Stomach smooth muscle (tissue), 2 donors: ENCODE results near the gene PNPLA2.

Experiments
- H3K27ac ChIP-seq: one replicate; pipeline ENCODE4 v1.7.0; 2013; ENCODE audit warnings: mild to moderate bottlenecking, low read length, inconsistent platforms
- H3K27me3 ChIP-seq, 2 donors: one replicate each; pipeline ENCODE4 v1.7.0; 2013; ENCODE audit warnings: low read length in 2 of 2; ENCODE audit not compliant: insufficient read depth in 2 of 2, control insufficient read depth in 1 of 2
- H3K36me3 ChIP-seq, 2 donors: one replicate each; pipeline ENCODE4 v1.7.0; 2013; ENCODE audit warnings: low read length in 2 of 2; ENCODE audit not compliant: control insufficient read depth in 2 of 2, insufficient read depth in 2 of 2
- H3K4me1 ChIP-seq: one replicate; pipeline ENCODE4 v1.7.0; 2013; ENCODE audit warnings: low read length; ENCODE audit not compliant: control insufficient read depth, insufficient read depth
- H3K4me3 ChIP-seq, 2 donors: one replicate each; pipeline ENCODE4 v1.7.0; 2013; ENCODE audit warnings: low read length in 2 of 2
- H3K9ac ChIP-seq, 2 donors: one replicate each; pipeline ENCODE4 v1.7.0; 2013; ENCODE audit warnings: low read length in 2 of 2, mild to moderate bottlenecking in 1 of 2
- H3K9me3 ChIP-seq, 2 donors: one replicate each; pipeline ENCODE4 v1.7.0; 2013; ENCODE audit warnings: low read length in 2 of 2; ENCODE audit not compliant: control insufficient read depth in 2 of 2
- donor health status: healthy.
- donor health status: Pancreatic carcinoma.

The PNPLA2 gene

DNA sequence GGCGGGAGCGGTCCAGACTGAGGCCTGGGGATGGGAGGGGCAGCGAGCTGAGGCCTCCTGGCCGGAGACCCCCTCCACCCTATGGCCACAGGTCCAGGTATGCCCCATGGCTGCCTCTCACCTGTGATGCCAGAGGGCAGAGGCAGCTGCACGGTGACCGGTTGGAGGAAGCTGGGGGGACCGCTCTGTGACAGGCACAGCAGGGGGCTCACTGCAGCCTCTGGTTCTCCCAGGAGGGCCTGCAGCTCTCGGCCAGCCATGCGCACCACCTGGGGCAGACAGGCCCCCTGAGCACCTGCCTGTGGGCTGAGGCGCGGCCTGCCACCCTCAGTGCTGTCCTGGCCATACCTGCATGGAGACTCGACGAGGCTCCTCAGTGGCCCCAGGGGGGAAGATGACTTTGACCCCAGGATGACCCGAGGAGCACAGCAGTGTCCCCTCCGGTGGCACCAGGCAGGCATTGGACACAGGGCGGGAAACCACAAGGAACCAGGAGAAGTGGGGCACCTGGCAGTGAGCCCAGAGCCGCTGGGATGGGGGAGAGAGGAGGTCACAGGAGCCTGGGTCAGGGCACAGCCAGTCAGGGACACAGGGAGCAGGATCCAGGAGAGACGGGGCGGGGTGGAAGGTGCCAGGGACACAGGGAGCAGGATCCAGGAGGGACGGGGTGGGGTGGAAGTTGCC lies 17.5 kb upstream of the PNPLA2 start:
- Histone ChIP-seq H3K9ac (no peak overlapping the region), H3K4me1 (peaks cover 34% of the 10 kb centered on the region), H3K27me3 (no peaks in the 10 kb centered on the region), H3K4me3 (no peak overlapping the region), H3K27ac (no peak overlapping the region), H3K9me3 (no peaks in the 10 kb centered on the region), H3K36me3 (peaks cover 0 to 2% of the 10 kb centered on the region in 2 donors)

DNA sequence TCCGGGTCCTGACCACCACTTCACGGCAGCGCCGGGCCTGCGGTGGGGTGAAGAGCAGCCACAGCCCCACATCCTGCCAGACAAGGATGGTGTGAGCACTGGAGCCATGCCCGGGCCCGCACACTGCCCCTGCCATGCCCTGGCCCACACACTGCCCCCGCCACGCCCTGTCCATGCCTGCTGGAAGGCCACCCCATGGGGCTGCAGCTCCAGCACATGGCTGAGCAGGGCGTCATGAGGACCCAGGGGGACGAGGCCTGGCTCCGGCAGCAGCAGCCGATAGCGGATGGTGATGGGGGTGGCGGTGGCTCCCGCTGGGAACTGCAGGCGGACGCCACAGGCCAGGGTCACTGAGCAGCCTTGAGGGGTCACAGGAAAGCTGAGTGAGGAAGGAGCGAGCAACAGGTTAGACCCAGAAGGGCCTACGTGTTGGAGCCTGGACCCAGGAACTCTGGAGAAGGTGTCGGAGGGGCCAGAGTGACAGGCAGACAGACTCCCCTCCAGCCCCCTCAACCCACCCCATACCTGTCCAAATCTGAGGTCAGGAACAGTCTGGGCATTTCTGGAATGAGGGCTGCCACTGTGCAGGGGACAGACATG lies 16.6 kb upstream of the PNPLA2 start:
- Histone ChIP-seq H3K27ac (no peak overlapping the region), H3K9ac (no peak overlapping the region), H3K4me3 (no peak overlapping the region), H3K9me3 (no peaks in the 10 kb centered on the region), H3K4me1 (peaks cover 26% of the 10 kb centered on the region), H3K27me3 (no peaks in the 10 kb centered on the region), H3K36me3 (peaks cover 0 to 2% of the 10 kb centered on the region in 2 donors)

DNA sequence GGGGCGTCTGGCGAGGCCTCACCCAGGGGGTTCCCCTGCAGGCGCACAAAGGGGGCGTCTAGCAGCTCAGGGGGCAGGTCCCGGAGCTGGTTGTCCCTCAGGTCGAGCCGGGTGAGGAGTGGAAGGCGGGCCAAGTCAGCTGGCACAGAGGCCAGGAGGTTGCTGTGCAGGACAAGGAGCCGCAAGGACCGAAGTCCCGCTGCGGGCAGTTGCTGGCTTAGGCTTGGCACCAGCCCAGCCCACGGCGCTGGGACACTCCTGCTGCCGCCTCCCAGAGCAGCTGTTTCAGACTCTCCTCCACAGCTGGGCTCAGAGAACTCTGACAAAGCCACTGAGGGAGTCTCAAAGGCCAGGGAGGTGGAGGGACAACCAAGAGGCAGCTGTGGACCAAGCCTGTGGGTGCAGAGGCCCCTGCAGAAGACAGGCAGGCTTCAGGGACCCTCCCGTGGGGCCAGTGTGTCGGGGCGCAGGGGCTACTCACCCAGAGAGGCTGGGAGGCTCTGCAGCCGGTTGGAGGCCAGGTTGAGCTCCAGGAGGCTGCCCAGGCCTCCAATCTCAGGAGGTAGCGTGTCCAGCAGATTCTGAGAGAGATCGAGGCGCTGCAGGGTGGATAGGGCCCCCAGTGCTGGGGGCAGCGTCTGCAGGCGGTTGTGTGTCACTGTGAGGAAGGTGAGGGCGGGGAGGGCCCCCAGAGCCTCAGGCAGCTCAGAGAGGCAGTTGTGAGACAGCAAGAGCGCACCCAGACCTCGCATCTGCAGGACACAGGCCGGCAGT lies 15.8 kb upstream of the PNPLA2 start:
- H3K9ac ChIP-seq = no peak overlapping the region
- no peak overlapping the region for H3K27ac ChIP-seq
- peaks cover 20% of the 10 kb centered on the region for H3K4me1 ChIP-seq
- peaks cover 0 to 2% of the 10 kb centered on the region in 2 donors for H3K36me3 ChIP-seq
- H3K9me3 ChIP-seq = no peaks in the 10 kb centered on the region
- H3K4me3 ChIP-seq = no peak overlapping the region
- no peaks in the 10 kb centered on the region for H3K27me3 ChIP-seq

DNA sequence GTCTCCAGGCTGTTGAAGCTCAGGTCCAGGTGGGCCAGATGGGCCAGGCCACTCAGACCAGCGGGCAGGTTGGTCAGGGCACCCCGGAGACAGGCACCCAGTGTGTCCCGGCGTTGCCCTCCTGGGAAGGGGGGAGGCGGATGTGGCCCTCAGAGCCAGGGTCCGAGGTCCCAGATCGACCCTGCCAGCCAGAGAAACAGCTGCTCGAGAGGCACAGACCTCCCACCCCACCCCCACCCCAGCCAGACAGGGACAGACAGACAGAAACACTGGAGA lies 15.3 kb upstream of the PNPLA2 start:
- H3K9me3 ChIP-seq = no peaks in the 10 kb centered on the region
- no peaks in the 10 kb centered on the region for H3K27me3 ChIP-seq
- H3K9ac ChIP-seq = no peak overlapping the region
- no peak overlapping the region for H3K4me3 ChIP-seq
- peaks cover 18% of the 10 kb centered on the region for H3K4me1 ChIP-seq
- peaks cover 0 to 2% of the 10 kb centered on the region in 2 donors for H3K36me3 ChIP-seq
- no peak overlapping the region for H3K27ac ChIP-seq

DNA sequence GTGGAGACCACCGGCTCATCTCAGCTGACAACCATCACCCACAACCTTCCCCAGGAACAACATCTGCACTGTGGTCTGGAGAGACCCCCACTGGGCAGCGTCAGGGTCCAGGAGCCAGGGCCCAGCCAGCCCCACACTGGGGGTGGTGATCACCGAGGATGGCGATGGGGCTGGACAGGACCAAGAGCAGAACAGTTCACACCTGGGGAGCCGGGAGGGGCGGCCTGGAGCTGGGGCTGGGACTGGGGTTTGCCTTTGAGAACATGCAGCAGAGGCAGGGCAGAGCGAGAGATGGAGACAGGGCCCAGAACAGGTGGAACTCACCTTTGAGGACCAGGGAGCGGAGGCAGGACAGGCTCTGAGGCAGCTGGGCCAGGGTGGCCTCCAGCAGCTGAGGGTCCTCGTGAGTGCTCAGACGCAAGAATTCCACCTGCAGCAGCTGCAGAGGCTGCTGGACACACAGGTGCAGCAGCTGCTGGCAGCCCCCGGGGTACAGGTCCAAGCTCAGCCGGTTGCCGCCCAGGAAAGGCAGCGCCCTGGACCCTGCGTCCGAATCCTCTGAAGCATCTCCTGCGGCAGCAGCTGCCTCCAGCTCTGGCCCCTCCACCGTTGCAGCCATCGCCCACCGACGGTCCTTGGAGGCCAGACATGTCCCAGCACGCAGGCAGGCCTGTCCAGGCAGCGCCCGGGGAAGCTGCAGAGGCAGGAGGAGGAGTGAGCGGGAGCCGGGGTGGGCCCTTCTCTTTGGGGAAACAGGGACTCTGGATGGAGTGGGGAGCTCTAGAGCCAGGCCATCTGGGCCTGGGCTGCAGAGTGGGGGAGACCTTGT lies 14.7 kb upstream of the PNPLA2 start:
- H3K9ac ChIP-seq = peak overlapping the region; percentile 36 to 68
- H3K4me3 ChIP-seq = peak overlapping the region; percentile 72 to 73
- peaks cover 23% of the 10 kb centered on the region for H3K4me1 ChIP-seq
- H3K27ac ChIP-seq = no peak overlapping the region
- peaks cover 0 to 2% of the 10 kb centered on the region in 2 donors for H3K36me3 ChIP-seq
- H3K27me3 ChIP-seq = no peaks in the 10 kb centered on the region
- no peaks in the 10 kb centered on the region for H3K9me3 ChIP-seq

DNA sequence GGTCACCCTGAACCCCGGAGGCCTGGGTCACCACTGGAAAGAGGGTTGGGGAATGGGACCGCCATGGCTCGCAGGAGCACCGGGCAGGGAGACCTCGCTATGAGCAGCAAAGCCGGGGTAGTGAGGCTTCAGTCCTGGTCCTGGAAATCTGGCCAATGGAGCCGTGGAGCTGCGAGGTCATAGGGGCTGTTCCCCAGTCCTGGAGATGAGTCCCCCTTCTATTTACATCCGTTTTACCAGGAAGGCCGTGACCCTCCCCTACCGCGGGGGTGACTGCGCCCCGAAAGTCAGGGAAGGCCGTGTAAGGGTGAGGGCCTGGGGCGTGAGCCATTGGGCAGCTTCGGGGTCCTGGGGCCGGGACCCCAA lies 14.1 kb upstream of the PNPLA2 start:
- Histone ChIP-seq H3K9me3 (no peaks in the 10 kb centered on the region), H3K36me3 (peaks cover 0 to 2% of the 10 kb centered on the region in 2 donors), H3K27me3 (no peaks in the 10 kb centered on the region), H3K27ac (no peak overlapping the region), H3K4me3 (peak overlapping the region; percentile 72 to 73), H3K4me1 (peaks cover 27% of the 10 kb centered on the region), H3K9ac (peak overlapping the region; percentile 36 to 68)

DNA sequence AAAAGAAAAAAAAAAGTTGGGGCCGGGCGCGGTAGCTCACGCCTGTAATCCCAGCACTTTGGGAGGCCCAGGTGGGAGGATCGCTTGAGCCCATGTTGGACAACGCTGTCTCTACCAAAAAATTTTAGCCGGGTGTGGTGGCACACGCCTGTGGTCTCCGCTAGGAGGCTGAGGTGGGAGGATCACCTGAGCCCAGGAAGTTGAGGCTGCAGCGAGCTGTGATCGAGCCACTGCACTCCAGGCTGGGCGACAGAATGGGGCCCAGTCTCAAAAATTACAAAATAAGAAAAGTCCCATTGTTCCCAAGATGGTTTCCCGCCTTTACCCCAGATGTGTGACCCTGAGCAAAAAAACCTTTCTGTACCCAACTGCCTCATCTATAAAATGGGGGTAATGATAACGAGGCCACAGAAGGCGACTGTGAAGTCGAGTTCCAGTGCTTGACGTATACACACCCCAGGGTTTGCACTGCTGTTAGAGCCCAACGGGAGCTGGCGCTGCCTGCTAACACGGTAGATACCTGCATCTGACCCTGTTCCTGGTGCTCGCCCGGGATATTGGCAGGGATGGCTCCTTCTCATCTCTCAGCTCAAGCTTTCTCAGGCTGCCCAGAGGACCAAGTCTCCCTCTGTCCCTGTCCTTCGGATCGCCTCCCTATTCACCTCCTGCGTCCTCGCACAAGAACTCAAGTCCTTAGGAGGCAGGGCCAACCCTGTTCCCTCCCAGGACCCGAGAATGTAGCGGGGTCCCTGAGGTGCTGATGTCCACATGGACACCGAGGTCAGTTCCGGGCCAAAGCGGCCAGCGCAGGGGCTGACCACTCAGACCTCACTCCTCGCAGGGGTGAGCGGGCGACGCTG lies 10.1 kb upstream of the PNPLA2 start:
- no peaks in the 10 kb centered on the region for H3K9me3 ChIP-seq
- H3K4me3 ChIP-seq = peak overlapping the region; percentile 93 to 94
- H3K9ac ChIP-seq = peak overlapping the region; percentile 98 to 99
- H3K4me1 ChIP-seq = peaks cover 42% of the 10 kb centered on the region
- H3K36me3 ChIP-seq = peaks cover 20 to 23% of the 10 kb centered on the region in 2 donors
- peak overlapping the region; percentile 97 for H3K27ac ChIP-seq
- H3K27me3 ChIP-seq = no peaks in the 10 kb centered on the region

DNA sequence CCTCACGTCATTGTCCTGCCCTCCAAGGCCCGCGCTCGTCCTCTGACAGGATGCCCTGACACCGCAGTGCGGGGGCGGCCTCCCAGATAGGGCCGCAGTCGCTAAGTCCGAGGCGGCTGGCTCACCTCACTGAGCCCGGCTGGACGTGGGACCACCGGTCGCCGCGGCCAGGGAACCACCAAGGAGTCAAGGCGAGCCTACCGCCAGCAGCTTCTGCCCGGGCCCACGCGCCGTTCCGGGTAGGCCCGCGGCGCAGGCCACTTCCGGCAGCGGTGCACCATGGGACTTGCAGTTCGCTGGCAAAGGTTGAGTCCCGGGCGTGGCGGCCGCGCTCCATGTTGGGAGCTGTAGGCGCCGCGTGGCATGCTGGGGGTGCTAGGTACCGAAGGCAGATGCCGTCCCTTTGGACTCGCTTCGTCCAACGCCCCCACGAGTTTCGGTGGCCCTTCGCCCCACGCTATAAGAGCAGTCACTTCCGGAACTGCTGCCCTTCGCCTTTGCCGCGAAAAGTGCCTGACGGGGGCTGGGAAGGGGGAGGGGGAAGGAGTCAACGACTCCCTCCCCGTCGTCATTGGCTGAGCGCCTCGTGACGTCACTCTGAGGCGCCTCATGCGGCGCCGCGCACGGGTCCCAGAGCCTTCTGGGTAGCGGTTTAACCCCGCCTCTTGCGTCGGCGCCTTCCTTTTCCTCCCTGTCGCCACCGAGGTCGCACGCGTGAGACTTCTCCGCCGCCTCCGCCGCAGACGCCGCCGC lies 9.3 kb upstream of the PNPLA2 start, which contains the start of gene RPLP2:
RPLP2 (plus strand) TSS at position 681 of the 753 bp plus-strand sequence. CDS start 268 bp downstream, outside the sequence.
- H3K27me3 ChIP-seq = no peaks in the 10 kb centered on the region
- peak within 1 kb of the TSS; percentile 97 for H3K27ac ChIP-seq
- peaks cover 34% of the 10 kb centered on the region for H3K4me1 ChIP-seq
- peak within 1 kb of the TSS; percentile 98 to 99 for H3K9ac ChIP-seq
- H3K9me3 ChIP-seq = no peaks in the 10 kb centered on the region
- H3K4me3 ChIP-seq = peak within 1 kb of the TSS; percentile 93 to 94
- peaks cover 21 to 23% of the 10 kb centered on the region in 2 donors for H3K36me3 ChIP-seq

DNA sequence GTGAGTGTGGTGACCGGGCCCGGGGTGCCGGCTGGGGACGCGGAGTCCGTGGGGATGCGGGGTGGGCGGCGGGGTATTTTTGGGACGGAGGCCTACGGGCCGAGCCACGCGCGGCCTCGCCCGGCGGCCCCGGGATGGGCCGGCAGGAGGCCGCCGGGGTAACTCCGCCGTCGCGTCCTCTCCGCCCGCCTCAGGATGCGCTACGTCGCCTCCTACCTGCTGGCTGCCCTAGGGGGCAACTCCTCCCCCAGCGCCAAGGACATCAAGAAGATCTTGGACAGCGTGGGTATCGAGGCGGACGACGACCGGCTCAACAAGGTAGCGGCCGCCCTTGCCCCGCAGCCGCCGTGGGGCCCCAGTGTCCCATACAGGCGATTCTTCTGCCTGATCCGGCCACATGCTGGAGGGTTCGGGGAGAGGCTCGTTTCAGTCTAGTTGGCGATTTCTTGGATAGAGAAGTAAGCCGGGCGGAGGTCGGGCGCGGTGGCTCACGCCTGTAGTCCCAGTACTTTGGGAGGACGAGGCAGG lies 8.6 kb upstream of the PNPLA2 start:
- Histone ChIP-seq H3K27ac (peak overlapping the region; percentile 97), H3K9me3 (no peaks in the 10 kb centered on the region), H3K27me3 (no peaks in the 10 kb centered on the region), H3K9ac (peak overlapping the region; percentile 98 to 99), H3K36me3 (peaks cover 21 to 23% of the 10 kb centered on the region in 2 donors), H3K4me1 (peaks cover 29% of the 10 kb centered on the region), H3K4me3 (peak overlapping the region; percentile 93 to 94)
